HCT116 (cell line): ENCODE measurements around the gene SFPQ.

Experiments used
- ATF3 ChIP-seq: IDR thresholded peaks from 2 replicates; pipeline ENCODE4 v1.6.1; 2012
- CTCF ChIP-seq, 3 experiments: fragments of 200-600 bp in 1 of 3; sonication (generic) in 1 of 3; IDR thresholded peaks in 2 of 3; conservative IDR thresholded peaks in 1 of 3; 2 replicates each; pipeline ENCODE4 v1.5.1; 2012 to 2017; ENCODE audit warnings: low read depth in 2 of 3, low read length in 2 of 3, antibody characterized with exemption in 1 of 3, borderline replicate concordance in 1 of 3, control low read depth in 1 of 3, mild to moderate bottlenecking in 1 of 3, mixed read lengths in 1 of 3, mixed run types in 1 of 3, moderate library complexity in 1 of 3; ENCODE audit not compliant: insufficient read depth in 1 of 3
- EZH2phosphoT487 ChIP-seq: fragments of 200-600 bp; IDR thresholded peaks from 2 replicates; pipeline ENCODE4 v1.6.1; 2018; ENCODE audit warnings: antibody characterized with exemption, borderline replicate concordance
- FOSL1 ChIP-seq: IDR thresholded peaks from 2 replicates; pipeline ENCODE4 v1.6.1; 2012; ENCODE audit warnings: low read depth
- POLR2A ChIP-seq: IDR thresholded peaks from 2 replicates; pipeline ENCODE4 v1.7.0; 2011; ENCODE audit warnings: borderline replicate concordance; ENCODE audit not compliant: insufficient read depth, insufficient read length; ENCODE audit errors: extremely low read depth
- POLR2AphosphoS5 ChIP-seq: IDR thresholded peaks from 2 replicates; pipeline ENCODE4 v1.6.1; 2011; ENCODE audit warnings: mild to moderate bottlenecking, low read depth, low read length, moderate library complexity
- SP1 ChIP-seq: IDR thresholded peaks from 2 replicates; pipeline ENCODE4 v1.6.1; 2012; ENCODE audit warnings: low read depth
- SRF ChIP-seq: IDR thresholded peaks from 2 replicates; pipeline ENCODE4 v1.6.1; 2012; ENCODE audit warnings: low read depth
- YY1 ChIP-seq: IDR thresholded peaks from 2 replicates; pipeline ENCODE4 v1.6.1; 2011; ENCODE audit warnings: low read length, low read depth, moderate library complexity, mild to moderate bottlenecking; ENCODE audit not compliant: insufficient replicate concordance; ENCODE audit errors: extremely low read depth
- ZNF274 ChIP-seq: fragments of 200-500 bp; sonication (Bioruptor generic); IDR thresholded peaks from 2 replicates; pipeline ENCODE4 v1.6.1; 2014; ENCODE audit warnings: mild to moderate bottlenecking, low read depth, low read length, inconsistent platforms
- TF ChIP-seq, protein P1 (sequence below): IDR thresholded peaks from 2 replicates; pipeline ENCODE4 v1.6.1; 2012; ENCODE audit warnings: low read depth

DNA sequence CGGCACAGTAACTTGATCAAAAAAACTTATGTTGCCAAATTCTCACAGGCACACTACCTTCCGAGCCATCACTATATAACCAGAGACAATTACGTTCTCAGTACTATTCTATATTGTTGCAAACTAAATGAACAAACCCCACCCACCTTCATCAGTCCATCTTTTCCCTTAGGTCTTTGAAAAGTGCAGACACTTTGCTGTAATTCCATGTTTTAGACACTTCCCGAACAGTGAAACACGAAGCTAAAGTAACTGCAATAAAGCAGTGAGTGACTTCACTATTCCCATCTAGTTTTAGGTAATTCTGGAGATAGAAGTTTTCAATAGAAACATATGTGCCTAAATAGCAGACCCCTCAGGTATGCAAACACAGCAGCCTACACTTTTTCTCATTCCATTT lies 7.7 kb downstream of the SFPQ start:
- TF ChIP-seq CTCF (IDR thresholded peaks at IDR 0.05 in 2 of 3, conservative IDR thresholded peaks at IDR 0.05 in 1 of 3; ENCODE audit: borderline replicate concordance in 1 of 3, insufficient read depth in 1 of 3, low read depth in 2 of 3, low read length in 2 of 3) (no peak), FOSL1 (no peak), EZH2phosphoT487 (no peak), YY1 (no peak), POLR2AphosphoS5 (0 out of 2 replicates have a peak, but pooled peaks have one; percentile 24), SP1 (no peak), POLR2A (no peak), ZNF274 (no peak), ATF3 (no peak), SRF (no peak)
- TF ChIP-seq, protein P1, sequence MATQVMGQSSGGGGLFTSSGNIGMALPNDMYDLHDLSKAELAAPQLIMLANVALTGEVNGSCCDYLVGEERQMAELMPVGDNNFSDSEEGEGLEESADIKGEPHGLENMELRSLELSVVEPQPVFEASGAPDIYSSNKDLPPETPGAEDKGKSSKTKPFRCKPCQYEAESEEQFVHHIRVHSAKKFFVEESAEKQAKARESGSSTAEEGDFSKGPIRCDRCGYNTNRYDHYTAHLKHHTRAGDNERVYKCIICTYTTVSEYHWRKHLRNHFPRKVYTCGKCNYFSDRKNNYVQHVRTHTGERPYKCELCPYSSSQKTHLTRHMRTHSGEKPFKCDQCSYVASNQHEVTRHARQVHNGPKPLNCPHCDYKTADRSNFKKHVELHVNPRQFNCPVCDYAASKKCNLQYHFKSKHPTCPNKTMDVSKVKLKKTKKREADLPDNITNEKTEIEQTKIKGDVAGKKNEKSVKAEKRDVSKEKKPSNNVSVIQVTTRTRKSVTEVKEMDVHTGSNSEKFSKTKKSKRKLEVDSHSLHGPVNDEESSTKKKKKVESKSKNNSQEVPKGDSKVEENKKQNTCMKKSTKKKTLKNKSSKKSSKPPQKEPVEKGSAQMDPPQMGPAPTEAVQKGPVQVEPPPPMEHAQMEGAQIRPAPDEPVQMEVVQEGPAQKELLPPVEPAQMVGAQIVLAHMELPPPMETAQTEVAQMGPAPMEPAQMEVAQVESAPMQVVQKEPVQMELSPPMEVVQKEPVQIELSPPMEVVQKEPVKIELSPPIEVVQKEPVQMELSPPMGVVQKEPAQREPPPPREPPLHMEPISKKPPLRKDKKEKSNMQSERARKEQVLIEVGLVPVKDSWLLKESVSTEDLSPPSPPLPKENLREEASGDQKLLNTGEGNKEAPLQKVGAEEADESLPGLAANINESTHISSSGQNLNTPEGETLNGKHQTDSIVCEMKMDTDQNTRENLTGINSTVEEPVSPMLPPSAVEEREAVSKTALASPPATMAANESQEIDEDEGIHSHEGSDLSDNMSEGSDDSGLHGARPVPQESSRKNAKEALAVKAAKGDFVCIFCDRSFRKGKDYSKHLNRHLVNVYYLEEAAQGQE: no peak
